ENCODE results near the gene ETV7.
"Not testable (repeated sequence)": the region's sequence is repeated elsewhere in the genome, so short reads cannot be mapped to it uniquely, and the experiment has no call there.

Gene ETV7

GRCh38 chr6:36362551-36363370 is 24.7 kb downstream of the ETV7 start:
- DNase-seq, result no peak

- no peak for DNase-seq
Measured at GRCh38 chr6:36361071-36361470, 26.4 kb downstream of the ETV7 start.

GRCh38 chr6:36360241-36361054 is 27.0 kb downstream of the ETV7 start:
- DNase-seq, result peak; percentile 91

GRCh38 chr6:36358226-36358915 is 29.1 kb downstream of the ETV7 start:
- DNase-seq, result peak; percentile 24

- no peak for DNase-seq
Measured at GRCh38 chr6:36357872-36358225, 29.6 kb downstream of the ETV7 start.

- no peak for DNase-seq
Measured at GRCh38 chr6:36355819-36356218, 31.6 kb downstream of the ETV7 start.

- peak; percentile 68 for DNase-seq
Measured at GRCh38 chr6:36353411-36353915, 34.0 kb downstream of the ETV7 start.

- DNase-seq, result no peak
Measured at GRCh38 chr6:36352477-36353157, 34.9 kb downstream of the ETV7 start.

- peak; percentile 36 for DNase-seq
Measured at GRCh38 chr6:36350681-36351571, 36.5 kb downstream of the ETV7 start.

GRCh38 chr6:36350082-36350481 is 37.4 kb downstream of the ETV7 start:
- peak; percentile 25 for DNase-seq

GRCh38 chr6:36349240-36349639 is 38.2 kb downstream of the ETV7 start:
- DNase-seq, result peak; percentile 96

- DNase-seq, result no peak
Measured at GRCh38 chr6:36347621-36348020, 39.8 kb downstream of the ETV7 start.

GRCh38 chr6:36346486-36347273 is 40.8 kb downstream of the ETV7 start:
- DNase-seq, result no peak

GRCh38 chr6:36345681-36346466 is 41.6 kb downstream of the ETV7 start:
- peak; percentile 29 for DNase-seq

- DNase-seq, result no peak
Measured at GRCh38 chr6:36343109-36343680, 44.3 kb downstream of the ETV7 start.

GRCh38 chr6:36340618-36341454 is 46.6 kb downstream of the ETV7 start:
- peak; percentile 77 for DNase-seq

- no peak for DNase-seq
Measured at GRCh38 chr6:36340306-36340617, 47.2 kb downstream of the ETV7 start.

- DNase-seq, result no peak
Measured at GRCh38 chr6:36339146-36339545, 48.3 kb downstream of the ETV7 start.

GRCh38 chr6:36338223-36338622 is 49.2 kb downstream of the ETV7 start:
- not testable (repeated sequence) for DNase-seq
